ENCODE results near the gene RPTOR. TPM values are rescaled to one million over a fixed set of nuclear protein-coding genes. Genes with fewer than 3 reads are reported as not detected.

The RPTOR gene
- total RNA-seq, 1 donor from 2014 or later: 32.0 TPM

- Histone ChIP-seq H3K79me2 (ENCODE audit: insufficient read depth, low read length) (peaks cover 71% of the 10 kb centered on the region), H3K27me3 (ENCODE audit: insufficient read depth, low read length) (no peaks in the 10 kb centered on the region), H3K9me3 (ENCODE audit: insufficient read depth, low read depth, low read length) (no peaks in the 10 kb centered on the region), H3K9ac (ENCODE audit: low read length) (no peak overlapping the region), H2AFZ (ENCODE audit: low read depth, low read length) (no peak overlapping the region), H3K4me3 (ENCODE audit: insufficient read depth, low read depth, low read length) (no peak overlapping the region), H3K4me2 (ENCODE audit: low read length) (no peak overlapping the region), H3K27ac (ENCODE audit: low read depth, low read length) (no peak overlapping the region), H3K4me1 (ENCODE audit: insufficient read depth, low read length) (peaks cover 5% of the 10 kb centered on the region), H4K20me1 (ENCODE audit: insufficient read depth, low read length) (peaks cover 65% of the 10 kb centered on the region), H3K36me3 (ENCODE audit: insufficient read depth, low read length) (no peaks in the 10 kb centered on the region)
- H3K27ac Mint-ChIP-seq (ENCODE audit: unreplicated experiment): no peak overlapping the region
- no peaks in the 10 kb centered on the region for H3K9me3 Mint-ChIP-seq (ENCODE audit: unreplicated experiment)
- H3K27me3 Mint-ChIP-seq (ENCODE audit: low read depth, unreplicated experiment): no peaks in the 10 kb centered on the region
- no peaks in the 10 kb centered on the region for H3K36me3 Mint-ChIP-seq (ENCODE audit: low read depth, unreplicated experiment)
- TF ChIP-seq EZH2 (IDR thresholded peaks at IDR 0.05; ENCODE audit: insufficient read depth, low read length) (no peak), CTCF (IDR thresholded peaks at IDR 0.05; ENCODE audit: insufficient read depth, low read depth, low read length) (no peak)
- DNase-seq (ENCODE audit: low read depth) (no peak), FAIRE-seq (no peak)
- peaks cover 15% of the 10 kb centered on the region for H3K4me1 Mint-ChIP-seq (ENCODE audit: low read depth, unreplicated experiment)
- H3K4me3 Mint-ChIP-seq (ENCODE audit: unreplicated experiment): no peak overlapping the region
Observed at GRCh38 chr17:80568246-80568645, 23.6 kb downstream of the RPTOR start.

- Histone ChIP-seq H4K20me1 (ENCODE audit: insufficient read depth, low read length) (peaks cover 72% of the 10 kb centered on the region), H3K79me2 (ENCODE audit: insufficient read depth, low read length) (peaks cover 66% of the 10 kb centered on the region), H3K4me3 (ENCODE audit: insufficient read depth, low read depth, low read length) (no peak overlapping the region)
Observed at GRCh38 chr17:80569924-80570323, 25.3 kb downstream of the RPTOR start.

More at GRCh38 chr17:80569924-80570323, 25.3 kb downstream of the RPTOR start:
- Histone ChIP-seq H3K9me3 (ENCODE audit: insufficient read depth, low read depth, low read length) (no peaks in the 10 kb centered on the region), H3K27ac (ENCODE audit: low read depth, low read length) (no peak overlapping the region), H3K36me3 (ENCODE audit: insufficient read depth, low read length) (no peaks in the 10 kb centered on the region), H2AFZ (ENCODE audit: low read depth, low read length) (no peak overlapping the region), H3K4me1 (ENCODE audit: insufficient read depth, low read length) (peaks cover 4% of the 10 kb centered on the region), H3K9ac (ENCODE audit: low read length) (no peak overlapping the region), H3K27me3 (ENCODE audit: insufficient read depth, low read length) (no peaks in the 10 kb centered on the region), H3K4me2 (ENCODE audit: low read length) (no peak overlapping the region)
- no peaks in the 10 kb centered on the region for H3K9me3 Mint-ChIP-seq (ENCODE audit: unreplicated experiment)
- no peaks in the 10 kb centered on the region for H3K36me3 Mint-ChIP-seq (ENCODE audit: low read depth, unreplicated experiment)
- FAIRE-seq (no peak), DNase-seq (ENCODE audit: low read depth) (no peak)
- H3K4me3 Mint-ChIP-seq (ENCODE audit: unreplicated experiment): no peak overlapping the region
- H3K4me1 Mint-ChIP-seq (ENCODE audit: low read depth, unreplicated experiment): peaks cover 16% of the 10 kb centered on the region
- H3K27me3 Mint-ChIP-seq (ENCODE audit: low read depth, unreplicated experiment): no peaks in the 10 kb centered on the region
- no peak overlapping the region for H3K27ac Mint-ChIP-seq (ENCODE audit: unreplicated experiment)
- no peak for TF ChIP-seq CTCF (IDR thresholded peaks at IDR 0.05; ENCODE audit: insufficient read depth, low read depth, low read length)
- TF ChIP-seq EZH2 (IDR thresholded peaks at IDR 0.05; ENCODE audit: insufficient read depth, low read length): no peak
